NOMO-1 (cell line): ENCODE results near the gene MLST8.

Source experiments
- DNase-seq, 2 experiments: peaks; one replicate each; lab custom pipeline; 2025; ENCODE audit not compliant: unreplicated experiment in 2 of 2; lab: John Stamatoyannopoulos, UW

MLST8 gene

GRCh38 chr16:2172688-2173335 is 32.4 kb upstream of the MLST8 start:
- DNase-seq, result no peak

GRCh38 chr16:2173366-2173765 is 31.9 kb upstream of the MLST8 start:
- no peak for DNase-seq

- DNase-seq, result no peak
These were observed 31.3 kb upstream of the MLST8 start for GRCh38 chr16:2173916-2174315.

GRCh38 chr16:2174396-2175131 is 30.7 kb upstream of the MLST8 start:
- no peak for DNase-seq

- no peak for DNase-seq
These were observed 29.8 kb upstream of the MLST8 start for GRCh38 chr16:2175454-2175853.

GRCh38 chr16:2176047-2176446 is 29.2 kb upstream of the MLST8 start:
- DNase-seq, result no peak

GRCh38 chr16:2177101-2177500 is 28.2 kb upstream of the MLST8 start:
- no peak for DNase-seq

- no peak for DNase-seq
These were observed 27.7 kb upstream of the MLST8 start for GRCh38 chr16:2177561-2177960.

GRCh38 chr16:2178321-2179106 is 26.7 kb upstream of the MLST8 start:
- DNase-seq, result no peak

- no peak for DNase-seq
These were observed 26.1 kb upstream of the MLST8 start for GRCh38 chr16:2179107-2179501.

- no peak for DNase-seq
These were observed 25.7 kb upstream of the MLST8 start for GRCh38 chr16:2179576-2179975.

GRCh38 chr16:2180461-2180860 is 24.8 kb upstream of the MLST8 start:
- DNase-seq, result no peak

- no peak for DNase-seq
These were observed 24.0 kb upstream of the MLST8 start for GRCh38 chr16:2180962-2181923.

- DNase-seq, result no peak
These were observed 23.3 kb upstream of the MLST8 start for GRCh38 chr16:2181952-2182351.

GRCh38 chr16:2183671-2184070 is 21.6 kb upstream of the MLST8 start:
- DNase-seq, result no peak

GRCh38 chr16:2184346-2184745 is 20.9 kb upstream of the MLST8 start:
- no peak for DNase-seq

GRCh38 chr16:2184962-2185361 is 20.3 kb upstream of the MLST8 start:
- DNase-seq, result no peak

GRCh38 chr16:2186064-2186463 is 19.2 kb upstream of the MLST8 start:
- DNase-seq, result no peak

- DNase-seq, result no peak
These were observed 18.7 kb upstream of the MLST8 start for GRCh38 chr16:2186505-2186904.

GRCh38 chr16:2187212-2187611 is 18.0 kb upstream of the MLST8 start:
- DNase-seq, result no peak

- no peak for DNase-seq
These were observed 16.9 kb upstream of the MLST8 start for GRCh38 chr16:2188395-2188794.
